Effector memory CD8-positive, alpha-beta T cell (primary cell): Measurements from ENCODE around the gene KBTBD13.
A peak's percentile ranks its signal among the peaks of the same experiment; 100 is the strongest.

Source experiments
- ATAC-seq: fragments of 150-1000 bp; cut with Tn5 transposase; replicated peaks from 2 replicates; pipeline ENCODE4 v1.10.0; 2021; ENCODE audit warnings: mild to moderate bottlenecking, moderate library complexity
- DNase-seq, 3 experiments: peaks; one replicate each; pipeline ENCODE4 v3.0.0; 2021
- H3K27ac Mint-ChIP-seq, 2 donors: one replicate each; pipeline ENCODE4 v1.8.0; 2022; ENCODE audit warnings: mild to moderate bottlenecking in 2 of 2, mixed read lengths in 2 of 2, moderate library complexity in 2 of 2
- H3K27me3 Mint-ChIP-seq, 2 donors: one replicate each; pipeline ENCODE4 v1.8.0; 2022; ENCODE audit warnings: mixed read lengths in 2 of 2
- H3K36me3 Mint-ChIP-seq: one replicate; pipeline ENCODE4 v1.8.0; 2022; ENCODE audit warnings: mild to moderate bottlenecking, moderate library complexity, mixed read lengths; ENCODE audit not compliant: insufficient read depth
- H3K4me1 Mint-ChIP-seq, 2 donors: one replicate each; pipeline ENCODE4 v1.8.0; 2022; ENCODE audit warnings: low read depth in 2 of 2, mixed read lengths in 2 of 2
- H3K4me3 Mint-ChIP-seq, 2 donors: one replicate each; pipeline ENCODE4 v1.8.0; 2022; ENCODE audit warnings: mild to moderate bottlenecking in 2 of 2, mixed read lengths in 2 of 2, moderate library complexity in 2 of 2
- H3K9me3 Mint-ChIP-seq, 2 donors: one replicate each; pipeline ENCODE4 v1.8.0; 2022; ENCODE audit warnings: mixed read lengths in 2 of 2

KBTBD13 gene

DNA sequence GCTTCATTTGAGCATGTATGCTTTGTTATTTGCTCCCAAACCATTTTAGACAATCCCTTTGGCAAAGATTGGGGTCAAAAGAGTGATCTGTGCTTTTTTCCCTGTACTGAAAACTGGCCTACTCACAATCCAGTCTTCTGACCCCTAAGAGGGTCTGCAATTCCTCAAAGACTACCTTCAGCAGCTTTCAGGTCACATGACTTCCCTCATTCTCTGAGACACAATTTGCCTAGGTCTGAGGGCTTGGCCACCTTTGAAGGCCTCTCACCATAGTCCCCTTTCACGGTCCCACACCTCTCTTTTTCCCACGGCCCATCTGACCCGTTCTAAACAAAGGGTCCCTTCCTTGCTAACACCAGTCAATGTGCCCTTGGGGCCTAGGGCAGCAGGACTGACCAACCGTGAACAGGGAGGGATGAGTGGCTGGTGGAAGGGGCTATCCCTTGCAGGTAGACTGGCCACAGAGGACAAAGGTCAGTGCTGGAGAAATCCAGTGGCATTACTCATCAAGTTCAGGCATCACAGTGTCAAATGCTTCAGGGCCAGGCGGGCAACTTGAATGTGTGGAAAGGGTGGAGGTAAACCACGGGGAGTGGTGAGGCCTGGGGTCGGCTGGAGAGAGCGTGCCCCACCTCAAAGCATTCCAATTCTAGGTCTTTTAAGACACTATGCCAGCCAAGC lies 19.5 kb upstream of the KBTBD13 start:
- peaks cover 0 to 3% of the 10 kb centered on the region in 2 donors for H3K4me1 Mint-ChIP-seq
- no peak overlapping the region for H3K27ac Mint-ChIP-seq
- DNase-seq, result no peak
- H3K4me3 Mint-ChIP-seq, result no peak overlapping the region
- ATAC-seq, result no peak
- no peaks in the 10 kb centered on the region for H3K9me3 Mint-ChIP-seq
- peaks cover 0 to 29% of the 10 kb centered on the region in 2 donors for H3K27me3 Mint-ChIP-seq
- no peaks in the 10 kb centered on the region for H3K36me3 Mint-ChIP-seq

DNA sequence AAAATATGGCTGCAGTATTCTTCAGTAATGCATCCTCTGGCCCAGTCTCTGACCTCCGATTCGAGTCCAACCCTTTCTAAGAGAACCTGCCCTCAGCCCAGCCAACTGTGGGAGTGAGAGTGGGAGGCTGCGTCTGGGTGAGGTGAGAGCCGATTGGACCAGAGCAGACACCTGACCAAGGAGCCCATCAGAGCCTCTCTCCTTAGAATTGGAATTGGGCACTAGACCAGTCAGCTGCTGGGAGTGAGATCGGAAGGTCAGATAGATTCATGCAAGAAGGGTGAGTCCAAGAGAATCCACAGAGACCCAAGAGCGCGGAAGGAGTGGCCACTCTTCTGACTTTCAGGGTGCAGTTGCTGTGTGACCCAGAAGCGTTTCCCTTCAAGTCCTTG lies 19.0 kb upstream of the KBTBD13 start:
- DNase-seq (no peak), ATAC-seq (no peak)
- H3K9me3 Mint-ChIP-seq, result no peaks in the 10 kb centered on the region
- peaks cover 0 to 34% of the 10 kb centered on the region in 2 donors for H3K27me3 Mint-ChIP-seq
- H3K36me3 Mint-ChIP-seq, result no peaks in the 10 kb centered on the region
- H3K4me3 Mint-ChIP-seq, result no peak overlapping the region
- peaks cover 0 to 3% of the 10 kb centered on the region in 2 donors for H3K4me1 Mint-ChIP-seq
- H3K27ac Mint-ChIP-seq, result no peak overlapping the region

DNA sequence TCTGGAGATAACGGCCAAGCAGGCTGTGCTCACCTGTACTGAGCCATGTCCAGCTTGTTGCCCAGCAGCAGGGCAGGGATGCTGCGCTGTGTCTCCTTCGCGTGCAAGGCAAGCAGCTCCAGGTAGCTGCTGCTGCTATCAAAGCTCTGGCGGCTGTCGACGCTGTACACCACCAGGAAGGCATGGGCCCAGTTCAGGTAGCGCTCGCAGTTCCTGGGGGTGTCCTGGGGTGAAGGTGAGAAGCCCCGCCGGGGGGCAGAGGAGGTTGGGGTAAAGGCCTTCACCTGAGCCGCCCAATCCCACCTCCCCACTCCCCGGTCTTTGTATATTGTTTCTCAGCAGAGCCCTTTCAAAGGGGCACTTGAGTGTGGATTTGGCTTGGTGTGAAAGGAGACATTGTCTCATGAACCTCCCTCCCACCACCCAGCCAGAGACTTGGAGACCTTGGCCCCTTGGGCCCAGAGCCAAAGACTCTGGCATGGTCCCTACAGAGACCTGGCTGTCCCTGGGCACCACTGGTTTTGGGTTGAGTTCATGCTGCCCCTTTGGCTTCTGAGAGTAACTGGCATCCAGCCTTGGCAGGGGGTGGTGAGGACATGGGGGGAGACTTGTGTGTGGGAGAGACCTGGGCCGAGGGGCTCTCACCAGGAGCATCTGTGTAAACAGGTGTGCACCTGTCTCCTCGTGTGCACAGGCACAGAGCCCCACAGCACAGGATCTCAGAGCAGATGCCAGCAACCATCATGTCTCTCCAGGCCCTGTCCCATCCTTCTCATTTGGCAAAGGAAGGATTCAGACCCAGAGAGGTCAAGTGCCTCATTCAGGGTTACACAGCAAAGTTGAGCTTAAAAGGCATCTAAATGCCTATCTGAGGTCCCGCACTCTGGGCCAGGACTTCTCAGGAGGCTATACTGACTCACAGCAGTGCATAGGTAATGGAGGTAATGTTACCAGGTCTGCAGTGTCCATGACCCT lies 17.9 kb upstream of the KBTBD13 start:
- DNase-seq, result no peak
- Mint-ChIP-seq H3K4me1 (peaks cover 0 to 3% of the 10 kb centered on the region in 2 donors), H3K4me3 (no peak overlapping the region), H3K9me3 (no peaks in the 10 kb centered on the region), H3K27me3 (peaks cover 7 to 45% of the 10 kb centered on the region in 2 donors), H3K36me3 (no peaks in the 10 kb centered on the region), H3K27ac (no peak overlapping the region)
- no peak for ATAC-seq

DNA sequence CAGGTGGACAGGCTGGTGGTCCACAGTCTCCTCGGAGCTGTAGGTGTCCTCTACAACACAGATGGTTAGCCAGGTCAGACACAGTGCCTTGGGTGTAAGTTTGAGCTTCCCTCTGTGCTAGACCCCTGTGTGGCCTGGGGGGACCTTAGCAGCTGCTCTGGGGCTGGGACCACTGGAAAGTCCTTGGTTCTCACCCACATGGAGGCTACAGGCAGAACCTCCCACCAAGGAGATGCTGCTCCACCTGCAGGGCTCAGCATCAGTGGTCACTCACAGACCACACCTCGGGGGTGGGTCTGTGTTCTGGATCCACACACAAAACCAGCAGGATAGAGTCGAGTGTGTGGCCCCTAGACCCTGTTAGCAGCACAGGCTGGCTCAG lies 17.2 kb upstream of the KBTBD13 start:
- Mint-ChIP-seq H3K27ac (no peak overlapping the region), H3K27me3 (peaks cover 8 to 49% of the 10 kb centered on the region in 2 donors), H3K4me1 (peaks cover 0 to 3% of the 10 kb centered on the region in 2 donors), H3K9me3 (no peaks in the 10 kb centered on the region), H3K36me3 (no peaks in the 10 kb centered on the region), H3K4me3 (no peak overlapping the region)
- DNase-seq (no peak), ATAC-seq (no peak)

- peaks cover 0 to 3% of the 10 kb centered on the region in 2 donors for H3K4me1 Mint-ChIP-seq
- ATAC-seq, result no peak
- peaks cover 10 to 54% of the 10 kb centered on the region in 2 donors for H3K27me3 Mint-ChIP-seq
- no peak overlapping the region for H3K27ac Mint-ChIP-seq
- no peak for DNase-seq
- H3K4me3 Mint-ChIP-seq, result no peak overlapping the region
- H3K9me3 Mint-ChIP-seq, result no peaks in the 10 kb centered on the region
- H3K36me3 Mint-ChIP-seq, result no peaks in the 10 kb centered on the region
Observed at GRCh38 chr15:65059931-65060596, 16.5 kb upstream of the KBTBD13 start.

- no peak overlapping the region for H3K27ac Mint-ChIP-seq
- H3K9me3 Mint-ChIP-seq, result no peaks in the 10 kb centered on the region
- no peak for ATAC-seq
- no peaks in the 10 kb centered on the region for H3K36me3 Mint-ChIP-seq
- peaks cover 18 to 58% of the 10 kb centered on the region in 2 donors for H3K27me3 Mint-ChIP-seq
- no peak for DNase-seq
- H3K4me3 Mint-ChIP-seq, result no peak overlapping the region
- peaks cover 0 to under 1% of the 10 kb centered on the region in 2 donors for H3K4me1 Mint-ChIP-seq
Observed at GRCh38 chr15:65060641-65061397, 15.7 kb upstream of the KBTBD13 start.

- peaks cover 24 to 67% of the 10 kb centered on the region in 2 donors for H3K27me3 Mint-ChIP-seq
- H3K4me3 Mint-ChIP-seq, result no peak overlapping the region
- ATAC-seq (no peak), DNase-seq (no peak)
- no peaks in the 10 kb centered on the region for H3K36me3 Mint-ChIP-seq
- H3K4me1 Mint-ChIP-seq, result peaks cover 0 to 1% of the 10 kb centered on the region in 2 donors
- H3K9me3 Mint-ChIP-seq, result no peaks in the 10 kb centered on the region
- H3K27ac Mint-ChIP-seq, result no peak overlapping the region
Observed at GRCh38 chr15:65062061-65062460, 14.5 kb upstream of the KBTBD13 start.

DNA sequence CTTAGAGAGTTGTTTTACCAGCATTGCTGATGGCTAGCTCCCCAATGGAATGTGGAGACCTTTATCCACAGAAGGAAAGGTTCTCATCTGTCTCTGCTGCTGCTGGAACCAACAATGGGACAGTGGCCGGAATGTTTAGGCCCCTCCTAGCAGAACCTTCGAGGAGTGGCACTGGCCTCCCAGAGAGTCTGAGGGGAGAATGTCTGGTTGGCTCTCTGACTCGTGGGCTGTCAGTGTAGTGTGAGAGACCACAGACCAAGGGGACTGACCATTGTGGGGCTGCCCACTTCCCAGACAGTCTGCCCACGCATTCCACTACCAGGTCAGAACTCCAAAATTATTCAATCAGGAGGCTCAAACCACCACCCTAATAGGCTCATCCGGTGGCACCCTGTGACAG lies 13.8 kb upstream of the KBTBD13 start:
- ATAC-seq (no peak), DNase-seq (no peak)
- Mint-ChIP-seq H3K9me3 (no peaks in the 10 kb centered on the region), H3K4me3 (no peak overlapping the region), H3K27me3 (peaks cover 29 to 67% of the 10 kb centered on the region in 2 donors), H3K36me3 (no peaks in the 10 kb centered on the region), H3K4me1 (peaks cover 3 to 4% of the 10 kb centered on the region in 2 donors), H3K27ac (no peak overlapping the region)

DNA sequence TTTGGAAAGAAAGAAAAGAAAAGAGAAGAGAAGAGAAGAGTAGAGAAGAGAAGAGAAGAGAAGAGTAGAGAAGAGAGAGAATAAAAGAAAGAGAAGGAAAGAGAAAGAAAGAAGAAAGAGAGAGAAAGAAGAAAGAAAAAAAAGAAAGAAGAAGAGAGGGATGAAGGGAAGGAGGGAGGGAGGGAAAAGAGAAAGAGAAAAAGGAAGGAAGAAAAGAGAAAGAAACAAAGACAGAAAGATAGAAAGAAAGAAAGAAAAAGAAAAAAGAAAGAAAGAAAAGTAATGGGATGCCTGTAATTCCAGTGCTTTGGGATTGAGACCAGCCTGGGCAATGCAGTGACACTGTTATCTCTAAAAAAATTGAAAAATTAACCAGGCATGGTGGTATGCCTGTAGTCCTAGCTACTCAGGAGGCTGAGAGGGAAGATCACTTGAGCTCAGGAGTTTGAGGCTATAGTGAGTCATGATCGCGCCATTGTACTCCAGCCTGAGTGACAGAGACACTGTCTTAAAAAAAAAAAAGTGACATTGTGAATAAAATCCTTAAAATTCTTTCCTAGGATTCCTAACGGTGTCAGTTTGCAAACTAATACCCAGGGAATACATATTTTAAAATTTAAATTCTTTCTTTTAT lies 10.4 kb upstream of the KBTBD13 start:
- Mint-ChIP-seq H3K36me3 (no peaks in the 10 kb centered on the region), H3K4me1 (peaks cover 6 to 8% of the 10 kb centered on the region in 2 donors), H3K27me3 (peaks cover 36 to 76% of the 10 kb centered on the region in 2 donors), H3K4me3 (no peak overlapping the region), H3K9me3 (no peaks in the 10 kb centered on the region), H3K27ac (no peak overlapping the region)
- no peak for DNase-seq
- ATAC-seq, result no peak

DNA sequence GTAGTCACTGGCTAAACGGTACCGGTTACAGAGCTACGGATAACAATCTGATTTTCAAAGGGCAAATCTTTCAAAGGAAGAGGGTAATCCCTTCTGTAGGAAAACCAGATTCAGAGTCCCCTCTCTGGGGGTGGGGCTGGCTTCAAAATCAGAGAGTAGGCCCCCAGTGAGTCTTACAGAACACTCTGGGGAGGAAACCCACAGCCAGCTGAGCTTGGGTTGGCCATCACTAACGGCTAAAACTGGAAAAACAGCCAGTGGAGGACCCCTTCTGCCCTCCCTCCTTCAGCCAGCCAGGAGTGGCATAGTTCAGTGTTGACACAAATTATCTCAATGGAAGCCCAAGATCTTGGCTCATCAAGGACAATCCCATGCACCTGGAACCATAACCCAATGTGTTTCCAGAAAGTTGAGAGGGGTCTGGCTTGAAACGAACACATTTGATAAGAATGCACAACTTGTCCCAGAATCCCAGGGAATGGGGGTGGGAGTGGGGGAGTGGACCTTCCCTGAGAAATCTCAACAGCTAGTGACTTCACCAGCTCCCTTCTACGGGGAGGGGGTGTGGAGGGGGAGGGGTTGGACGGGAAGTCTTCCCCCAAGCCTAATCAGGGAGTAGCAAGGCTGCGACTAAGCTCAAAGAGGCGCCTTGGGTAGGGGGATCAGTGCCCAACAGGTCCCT lies 9.8 kb upstream of the KBTBD13 start:
- Mint-ChIP-seq H3K4me1 (peaks cover 6 to 8% of the 10 kb centered on the region in 2 donors), H3K9me3 (no peaks in the 10 kb centered on the region), H3K27me3 (peaks cover 36 to 71% of the 10 kb centered on the region in 2 donors), H3K4me3 (peak overlapping the region in 1 of 2 donors; percentile 60), H3K36me3 (no peaks in the 10 kb centered on the region), H3K27ac (no peak overlapping the region)
- DNase-seq (no peak), ATAC-seq (no peak)

DNA sequence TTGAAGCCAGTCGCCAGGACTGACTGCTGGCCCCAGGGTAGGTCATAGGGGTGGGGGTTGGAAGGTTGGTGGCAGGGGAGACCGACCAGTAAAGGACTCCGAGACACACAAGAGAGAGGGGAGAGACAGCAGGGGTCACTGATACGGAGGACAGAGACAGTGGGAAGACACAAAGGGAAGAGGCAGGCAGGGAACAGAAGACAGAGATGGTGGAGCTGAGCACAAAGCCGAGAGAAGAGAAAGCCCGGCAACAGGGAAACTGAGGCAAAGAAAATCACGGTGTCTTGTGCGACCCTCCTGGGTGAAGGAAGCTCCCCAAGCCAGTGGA lies 9.3 kb upstream of the KBTBD13 start:
- H3K27ac Mint-ChIP-seq, result no peak overlapping the region
- peaks cover 36 to 69% of the 10 kb centered on the region in 2 donors for H3K27me3 Mint-ChIP-seq
- no peaks in the 10 kb centered on the region for H3K9me3 Mint-ChIP-seq
- H3K4me1 Mint-ChIP-seq, result peaks cover 6 to 8% of the 10 kb centered on the region in 2 donors
- H3K36me3 Mint-ChIP-seq, result peaks cover 5% of the 10 kb centered on the region
- peak overlapping the region in 1 of 2 donors; percentile 60 for H3K4me3 Mint-ChIP-seq
- DNase-seq (no peak), ATAC-seq (no peak)

DNA sequence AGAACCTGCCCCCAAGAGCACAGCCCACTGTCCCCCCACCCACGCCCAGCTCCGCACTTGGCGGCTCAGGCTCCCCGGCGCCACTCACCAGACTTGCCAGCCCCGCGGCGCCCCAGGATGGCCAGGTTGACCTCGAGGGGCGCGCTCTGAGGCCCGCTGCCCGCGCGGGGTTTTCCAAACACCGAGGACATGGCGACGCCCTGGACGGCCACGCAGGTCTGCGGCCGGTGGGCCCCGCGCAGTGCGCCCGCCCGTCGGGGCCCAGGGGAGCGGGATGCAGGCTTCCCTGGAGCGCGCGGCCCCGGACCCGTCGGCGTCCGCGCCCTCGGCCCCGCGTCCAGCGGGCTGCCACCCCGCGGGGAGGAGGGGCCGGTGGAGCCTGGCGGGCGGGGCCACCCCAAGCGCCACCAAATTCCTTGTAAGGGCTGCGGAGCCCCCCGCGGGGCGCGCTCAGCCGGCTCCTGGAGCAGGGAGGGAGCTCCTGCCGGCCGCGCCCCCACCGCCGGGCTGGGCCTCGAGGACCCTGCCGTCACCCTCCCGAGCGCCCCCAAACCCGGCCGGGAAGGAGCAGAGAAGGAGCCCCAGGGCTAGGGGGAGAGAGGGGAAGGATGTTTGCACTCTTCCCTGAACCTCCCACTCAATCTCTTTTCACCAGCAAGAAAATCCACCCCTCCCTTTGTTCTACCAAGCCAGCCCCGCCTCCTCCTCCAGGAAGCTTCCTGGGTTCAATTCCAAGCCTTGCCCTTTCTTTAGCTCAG lies 8.7 kb upstream of the KBTBD13 start, which contains the start of gene RASL12:
TSS of gene RASL12 (minus strand) at position 347 of the 758 bp plus-strand sequence. CDS start at position 191, 156 bp downstream.
- no peaks in the 10 kb centered on the region for H3K9me3 Mint-ChIP-seq
- DNase-seq (no peak), ATAC-seq (no peak)
- peaks cover 5% of the 10 kb centered on the region for H3K36me3 Mint-ChIP-seq
- peaks cover 36 to 64% of the 10 kb centered on the region in 2 donors for H3K27me3 Mint-ChIP-seq
- H3K4me1 Mint-ChIP-seq, result peaks cover 6 to 8% of the 10 kb centered on the region in 2 donors
- H3K27ac Mint-ChIP-seq, result no peak within 1 kb of the TSS
- peak within 1 kb of the TSS; percentile 43 to 64 for H3K4me3 Mint-ChIP-seq
